ENCODE results near the gene CNTN4. TPM values are rescaled to one million over a fixed set of nuclear protein-coding genes. Genes with fewer than 3 reads are reported as not detected.

CNTN4 gene
- total RNA-seq, 1 donor from 2014 or later, result 37.5 TPM

- Histone ChIP-seq H3K27ac (no peak overlapping the region), H3K4me1 (no peaks in the 10 kb centered on the region), H3K9me3 (no peaks in the 10 kb centered on the region), H3K4me3 (no peak overlapping the region), H3K27me3 (no peaks in the 10 kb centered on the region), H3K36me3 (no peaks in the 10 kb centered on the region)
- intact Hi-C loops (cut with DNase I), result no loop called here
- DNase-seq (ENCODE audit: low spot score in 2 of 2), result no peak
- TF ChIP-seq CTCF (IDR thresholded peaks at IDR 0.05), result no peak
Observed at GRCh38 chr3:2391896-2392295, 293.2 kb downstream of the CNTN4 start.

- no peak overlapping the region for H3K4me3 ChIP-seq
- H3K4me1 ChIP-seq, result no peaks in the 10 kb centered on the region
- no peak for DNase-seq (ENCODE audit: low spot score in 2 of 2)
- no peaks in the 10 kb centered on the region for H3K36me3 ChIP-seq
- no peaks in the 10 kb centered on the region for H3K27me3 ChIP-seq
- H3K27ac ChIP-seq, result no peak overlapping the region
- H3K9me3 ChIP-seq, result no peaks in the 10 kb centered on the region
- TF ChIP-seq CTCF (IDR thresholded peaks at IDR 0.05), result no peak
- intact Hi-C loops (cut with DNase I), result no loop called here
Observed at GRCh38 chr3:2392981-2393380, 294.3 kb downstream of the CNTN4 start.

DNA sequence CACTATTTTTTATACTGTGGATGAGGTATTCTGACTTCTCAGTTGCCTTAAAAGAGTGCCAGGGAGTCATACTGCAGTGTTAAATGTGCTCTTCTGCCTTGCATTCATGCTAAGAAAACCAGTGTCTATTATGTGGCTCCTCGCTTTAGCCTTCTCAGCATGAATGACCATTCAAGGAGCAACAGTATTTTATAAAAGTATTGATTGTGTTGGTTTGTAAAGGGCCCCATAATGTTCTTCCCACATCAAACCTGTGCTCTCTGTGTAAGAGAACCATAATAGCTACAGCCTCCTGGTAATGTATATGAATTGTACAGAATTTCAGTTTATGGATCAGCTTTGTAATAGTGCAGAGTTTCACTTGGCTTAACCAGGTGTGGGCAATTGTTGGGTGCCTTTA lies 316.4 kb downstream of the CNTN4 start:
- Histone ChIP-seq H3K27me3 (no peaks in the 10 kb centered on the region), H3K36me3 (no peaks in the 10 kb centered on the region), H3K4me1 (no peaks in the 10 kb centered on the region), H3K27ac (no peak overlapping the region), H3K9me3 (no peaks in the 10 kb centered on the region), H3K4me3 (no peak overlapping the region)
- intact Hi-C loops (cut with DNase I), result no loop called here
- DNase-seq (ENCODE audit: low spot score in 2 of 2), result no peak
- no peak for TF ChIP-seq CTCF (IDR thresholded peaks at IDR 0.05)

DNA sequence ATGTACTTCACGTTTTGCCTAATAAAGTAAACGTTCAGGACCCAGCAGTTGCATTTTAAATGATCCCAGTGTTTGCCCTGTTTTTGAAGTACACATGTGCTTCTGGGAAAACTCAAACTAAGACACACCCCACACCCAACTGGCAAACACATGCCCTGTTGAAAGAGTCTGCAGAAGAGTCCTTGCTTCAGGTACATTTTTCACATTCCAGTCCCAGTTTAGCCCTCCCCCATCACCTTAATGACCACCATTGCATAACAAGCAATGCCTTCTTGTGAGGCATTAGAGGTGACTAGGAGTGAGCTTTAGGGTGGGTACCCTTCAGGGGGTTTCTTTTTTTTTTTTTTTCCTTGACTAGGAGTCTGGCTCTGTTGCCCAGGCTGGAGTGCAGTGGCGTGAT lies 322.3 kb downstream of the CNTN4 start:
- no peak for TF ChIP-seq CTCF (IDR thresholded peaks at IDR 0.05)

DNA sequence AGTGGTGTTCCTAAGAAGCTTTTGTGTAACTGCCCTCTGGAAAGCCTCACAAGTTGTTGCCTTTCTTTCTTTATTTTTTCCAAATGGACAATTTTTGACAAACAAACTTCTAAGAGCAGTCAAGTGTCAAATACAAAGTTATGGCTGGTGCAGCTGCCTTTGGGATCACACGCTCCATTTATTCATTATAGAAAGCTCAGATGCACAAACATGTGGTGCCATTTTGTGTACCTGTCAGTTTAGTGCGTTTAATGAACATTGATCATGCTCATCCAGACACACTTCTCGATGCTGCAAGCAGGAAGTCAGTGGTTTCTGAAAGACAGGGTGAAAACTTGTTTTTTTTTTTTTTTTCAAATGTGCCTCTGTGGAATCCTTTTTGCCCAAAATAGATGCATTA lies 324.5 kb downstream of the CNTN4 start:
- no peak overlapping the region for H3K27ac ChIP-seq
- TF ChIP-seq CTCF (IDR thresholded peaks at IDR 0.05), result no peak

More for the DNA sequence above, 322.3 kb downstream of the CNTN4 start:
- intact Hi-C loops (cut with DNase I), result no loop called here
- DNase-seq (ENCODE audit: low spot score in 2 of 2), result no peak
- H3K27ac ChIP-seq, result no peak overlapping the region
- no peak overlapping the region for H3K4me3 ChIP-seq
- H3K27me3 ChIP-seq, result no peaks in the 10 kb centered on the region
- peaks cover 0 to 2% of the 10 kb centered on the region in 2 donors for H3K9me3 ChIP-seq
- H3K36me3 ChIP-seq, result no peaks in the 10 kb centered on the region
- H3K4me1 ChIP-seq, result no peaks in the 10 kb centered on the region

GRCh38 chr3:2441558-2441957 lies 342.9 kb downstream of the CNTN4 start:
- DNase-seq (ENCODE audit: low spot score in 2 of 2), result no peak
- H3K9me3 ChIP-seq, result no peaks in the 10 kb centered on the region
- H3K4me1 ChIP-seq, result no peaks in the 10 kb centered on the region
- H3K4me3 ChIP-seq, result no peak overlapping the region
- no peaks in the 10 kb centered on the region for H3K36me3 ChIP-seq
- no peaks in the 10 kb centered on the region for H3K27me3 ChIP-seq
- TF ChIP-seq CTCF (IDR thresholded peaks at IDR 0.05), result no peak
- H3K27ac ChIP-seq, result no peak overlapping the region
- intact Hi-C loops (cut with DNase I), result no loop called here

More for the DNA sequence above, 324.5 kb downstream of the CNTN4 start:
- no peak for DNase-seq (ENCODE audit: low spot score in 2 of 2)
- H3K4me1 ChIP-seq, result no peaks in the 10 kb centered on the region
- H3K9me3 ChIP-seq, result peaks cover 0 to 2% of the 10 kb centered on the region in 2 donors
- intact Hi-C loops (cut with DNase I), result no loop called here
- no peaks in the 10 kb centered on the region for H3K27me3 ChIP-seq
- no peak overlapping the region for H3K4me3 ChIP-seq
- H3K36me3 ChIP-seq, result no peaks in the 10 kb centered on the region
